GM19193 (cell line): Measurements from ENCODE around the gene CFAP100.
A peak's percentile ranks its signal among the peaks of the same experiment; 100 is the strongest.

ENCODE experiments used
- POLR2A ChIP-seq: IDR thresholded peaks from 4 replicates; pipeline ENCODE4 v1.6.1; 2011; ENCODE audit not compliant: insufficient read depth, insufficient read length; ENCODE audit errors: extremely low read depth

The CFAP100 gene

GRCh38 chr3:126473292-126474168 is 78.8 kb downstream of the CFAP100 start:
- TF ChIP-seq POLR2A: no peak

DNA sequence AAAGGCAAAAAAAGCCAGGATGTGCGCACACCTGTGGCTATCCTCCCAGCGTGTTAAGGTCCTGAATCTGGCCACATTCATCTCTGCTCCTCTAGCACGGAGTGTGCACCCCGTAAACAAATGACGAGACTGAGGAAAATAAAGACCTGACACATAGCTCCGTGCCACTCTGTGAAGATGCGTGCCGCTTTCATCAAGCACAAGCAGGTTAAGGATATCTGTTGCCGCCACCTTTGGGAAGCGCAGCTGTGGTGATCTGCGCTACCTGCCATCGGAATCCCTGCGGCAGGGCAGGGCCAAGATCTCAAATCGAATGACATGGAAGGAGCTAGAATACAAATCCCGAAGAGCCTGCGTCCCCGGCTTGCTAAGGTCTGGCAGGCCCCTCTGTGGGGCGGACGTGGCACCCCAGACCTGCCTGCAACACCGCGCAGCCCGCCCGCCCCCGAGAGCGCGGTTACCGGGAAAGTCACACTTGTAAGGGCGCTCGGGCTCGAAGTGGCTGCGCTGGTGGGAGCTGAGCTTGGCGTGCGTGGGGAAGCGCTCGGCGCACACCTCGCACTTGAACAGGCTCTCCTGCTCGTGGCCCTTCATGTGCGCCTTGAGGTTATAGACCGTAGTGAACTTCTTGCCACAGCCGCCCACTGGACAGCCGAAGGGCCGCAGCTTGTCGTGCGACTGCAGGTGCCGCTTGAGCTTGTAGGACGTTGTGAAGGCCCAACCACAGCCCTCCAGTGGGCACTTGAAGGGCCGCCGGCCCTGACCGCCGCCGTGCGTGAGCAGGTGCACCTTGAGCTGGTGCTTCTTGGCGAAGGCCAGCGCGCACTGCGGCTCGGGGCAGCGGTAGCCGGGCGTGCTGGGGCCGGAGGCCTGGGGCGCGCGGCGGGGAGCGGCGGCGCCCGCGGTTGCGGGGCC is 80.0 kb downstream of the CFAP100 start:
- TF ChIP-seq POLR2A: no peak

- TF ChIP-seq POLR2A: peak; percentile 88
These were observed 80.9 kb downstream of the CFAP100 start, which contains the start of gene ZXDC for GRCh38 chr3:126475413-126476114. TSS of gene ZXDC (minus strand) at chr3:126475891. CDS start at chr3:126475865, 26 bp downstream.

GRCh38 chr3:126476166-126477060 is 81.7 kb downstream of the CFAP100 start:
- no peak for TF ChIP-seq POLR2A

DNA sequence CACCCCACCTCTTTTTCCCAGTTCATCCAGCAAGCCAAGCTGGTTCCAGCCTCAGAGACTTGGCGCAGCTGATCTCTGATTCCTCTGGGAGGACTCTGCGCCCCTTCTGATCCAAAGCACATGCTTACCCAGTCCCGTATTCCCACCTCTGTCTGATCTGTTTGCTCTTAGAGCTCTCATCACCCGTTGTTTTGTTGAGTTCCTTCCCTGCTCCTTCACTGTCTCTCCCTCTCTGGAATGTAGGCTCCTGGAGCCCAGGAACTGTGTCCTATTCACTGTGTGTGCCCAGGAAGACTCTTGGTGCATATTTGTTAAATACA is 82.3 kb downstream of the CFAP100 start:
- TF ChIP-seq POLR2A: no peak

GRCh38 chr3:126478581-126479310 is 84.0 kb downstream of the CFAP100 start:
- no peak for TF ChIP-seq POLR2A

- TF ChIP-seq POLR2A: no peak
These were observed 84.9 kb downstream of the CFAP100 start for GRCh38 chr3:126479642-126480041.

DNA sequence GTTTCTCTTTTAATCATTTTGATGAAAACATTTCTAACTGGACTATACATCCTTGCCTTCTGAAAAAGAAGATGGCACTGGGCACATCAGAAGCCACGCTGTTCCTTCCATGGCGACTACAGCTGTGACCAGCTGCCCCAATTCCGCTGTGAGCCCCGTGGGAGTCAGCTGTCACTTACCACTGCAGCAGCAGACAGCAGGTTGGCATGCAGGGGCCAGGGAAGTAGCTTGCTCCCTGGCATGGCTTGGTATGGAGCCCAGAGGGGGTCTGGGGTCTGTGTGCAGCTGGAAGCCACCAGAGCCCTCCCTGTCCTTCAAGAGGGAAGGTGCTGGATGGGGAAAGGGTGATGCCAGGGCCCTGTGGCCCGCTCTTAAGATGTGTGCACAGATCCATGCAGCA is 85.5 kb downstream of the CFAP100 start:
- TF ChIP-seq POLR2A: no peak

- no peak for TF ChIP-seq POLR2A
These were observed 86.2 kb downstream of the CFAP100 start for GRCh38 chr3:126480861-126481260.

- no peak for TF ChIP-seq POLR2A
These were observed 87.2 kb downstream of the CFAP100 start for GRCh38 chr3:126481808-126482502.

GRCh38 chr3:126482503-126483255 is 88.0 kb downstream of the CFAP100 start:
- TF ChIP-seq POLR2A: no peak

DNA sequence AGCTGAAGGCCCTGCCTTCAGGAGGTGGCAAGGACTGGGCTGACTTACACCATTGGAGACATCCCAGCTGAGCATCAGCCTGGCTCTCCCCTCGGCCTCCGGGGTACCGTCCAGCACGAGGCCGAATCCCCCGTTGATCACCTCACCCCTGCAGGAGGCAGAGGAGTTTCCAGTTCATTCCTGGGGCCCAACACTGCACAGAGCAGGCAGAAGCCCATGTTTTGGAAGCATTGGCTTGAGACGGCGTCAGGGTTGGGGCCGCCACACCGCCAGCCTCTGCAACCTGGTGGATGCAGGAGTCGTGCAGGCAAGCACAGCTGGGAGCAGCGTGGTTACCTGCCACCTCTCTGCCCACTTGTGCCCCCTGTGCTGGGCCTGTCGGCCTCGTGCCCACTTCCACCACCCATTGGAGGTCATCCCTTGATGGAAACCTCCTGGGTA is 88.6 kb downstream of the CFAP100 start:
- TF ChIP-seq POLR2A: no peak
